Smooth muscle cell (in vitro differentiated cells): ENCODE data around the gene SERPINB12. TPM values are rescaled to one million over a fixed set of nuclear protein-coding genes. Genes with fewer than 3 reads are reported as not detected.

Source experiments
- DNase-seq: peaks from one replicate; lab custom pipeline; 2025; ENCODE audit not compliant: unreplicated experiment; lab: John Stamatoyannopoulos, UW
- H2AFZ ChIP-seq: fragments of 200-600 bp; sonication (generic); 2 replicates; pipeline ENCODE4 v1.6.0; 2016; ENCODE audit warnings: antibody characterized with exemption, low read depth, mild to moderate bottlenecking
- H3F3A ChIP-seq: fragments of 200-600 bp; sonication (generic); 2 replicates; pipeline ENCODE4 v1.6.0; 2017; ENCODE audit warnings: antibody characterized with exemption, low read depth
- H3K27ac ChIP-seq: fragments of 200-600 bp; sonication (generic); 2 replicates; pipeline ENCODE4 v1.5.1; 2016; ENCODE audit warnings: low read depth, mild to moderate bottlenecking
- H3K27me3 ChIP-seq: fragments of 200-600 bp; sonication (generic); 2 replicates; pipeline ENCODE4 v1.6.1; 2016; ENCODE audit warnings: low read depth, mild to moderate bottlenecking
- H3K36me3 ChIP-seq: fragments of 200-600 bp; sonication (generic); 2 replicates; pipeline ENCODE4 v1.5.1; 2016; ENCODE audit warnings: low read depth
- H3K4me1 ChIP-seq: fragments of 200-600 bp; sonication (generic); 2 replicates; pipeline ENCODE4 v1.5.1; 2016; ENCODE audit warnings: low read depth
- H3K4me2 ChIP-seq: fragments of 200-600 bp; sonication (generic); 2 replicates; pipeline ENCODE4 v1.6.0; 2016; ENCODE audit warnings: mild to moderate bottlenecking
- H3K4me3 ChIP-seq: fragments of 200-600 bp; sonication (generic); 2 replicates; pipeline ENCODE4 v1.5.1; 2016; ENCODE audit warnings: mild to moderate bottlenecking
- H3K79me2 ChIP-seq: fragments of 200-600 bp; sonication (generic); 2 replicates; pipeline ENCODE4 v1.6.0; 2016; ENCODE audit warnings: low read depth, mild to moderate bottlenecking
- H3K9ac ChIP-seq: fragments of 200-600 bp; sonication (generic); 2 replicates; pipeline ENCODE4 v1.6.0; 2016; ENCODE audit warnings: low read depth
- H3K9me3 ChIP-seq: fragments of 200-600 bp; sonication (generic); replicated peaks from 2 replicates; pipeline ENCODE4 v1.5.1; 2016; ENCODE audit warnings: low read depth
- H4K20me1 ChIP-seq: fragments of 200-600 bp; sonication (generic); 2 replicates; pipeline ENCODE4 v1.6.0; 2016; ENCODE audit warnings: low read depth
- CTCF ChIP-seq: fragments of 200-600 bp; sonication (generic); IDR thresholded peaks from 2 replicates; pipeline ENCODE4 v1.5.1; 2017; ENCODE audit warnings: borderline replicate concordance, mild to moderate bottlenecking, antibody characterized with exemption; ENCODE audit not compliant: insufficient read depth, poor library complexity, severe bottlenecking
- WGBS: methylation state at CpG from one replicate; pipeline ENCODE4 v1.1.7; 2016; ENCODE audit warnings: low lambda C conversion rate; 5-methylcytosine and 5-hydroxymethylcytosine counted together
- polyA plus RNA-seq: library from polyadenylated mRNA; unstranded; fragments of >200 nt; fragmentation: Nextera tagmentation; extraction: Ambion mirVana; gene quantifications from 2 replicates; pipeline ENCODE4 v1.2.1, GENCODE V29; 2016
- total RNA-seq: library from RNA; depleted of rRNA; stranded (reverse); fragments of >200 nt; gene quantifications from 2 replicates; pipeline ENCODE4 v1.2.3, GENCODE V29; 2014

SERPINB12 gene
- total RNA-seq, result 16.4 and 17.0 TPM in 2 replicates
- 0.27 and 1.3 TPM in 2 replicates for polyA plus RNA-seq

DNA sequence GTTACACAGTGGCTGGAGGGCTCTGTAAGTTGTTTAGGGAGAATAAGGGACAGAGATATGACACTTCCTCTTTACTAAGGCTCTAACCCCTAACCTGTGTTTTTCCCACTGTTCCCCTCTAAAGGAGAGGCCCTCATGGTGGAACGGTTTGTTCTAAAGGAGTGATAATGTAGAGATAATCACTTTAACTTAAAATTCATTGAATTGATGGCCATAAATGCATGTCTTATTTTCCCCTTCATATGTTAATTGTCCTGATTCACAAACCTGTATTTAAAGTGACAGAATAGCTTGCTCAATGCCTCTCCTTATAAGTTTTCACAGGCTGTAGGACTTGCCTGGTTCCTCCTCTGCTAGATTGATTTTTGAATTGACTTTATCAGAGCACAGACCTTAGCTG lies at the start of gene SERPINB12:
SERPINB12 (plus strand) TSS at position 301 of the 400 bp plus-strand sequence. CDS start 13,791 bp downstream, outside the sequence.
- Histone ChIP-seq H3F3A (no peaks in the 10 kb centered on the region), H3K4me1 (no peaks in the 10 kb centered on the region), H3K79me2 (no peaks in the 10 kb centered on the region), H3K27me3 (no peaks in the 10 kb centered on the region), H3K9me3 (no peaks in the 10 kb centered on the region), H3K36me3 (no peaks in the 10 kb centered on the region), H3K9ac (no peak within 1 kb of the TSS), H2AFZ (no peak within 1 kb of the TSS), H3K4me3 (no peak within 1 kb of the TSS), H3K4me2 (no peak within 1 kb of the TSS), H4K20me1 (no peaks in the 10 kb centered on the region), H3K27ac (no peak within 1 kb of the TSS)
- TF ChIP-seq CTCF, result no peak
- whole genome bisulfite sequencing, result 63% methylated on average over 1 of the region's 1 CpG
- no peak for DNase-seq

DNA sequence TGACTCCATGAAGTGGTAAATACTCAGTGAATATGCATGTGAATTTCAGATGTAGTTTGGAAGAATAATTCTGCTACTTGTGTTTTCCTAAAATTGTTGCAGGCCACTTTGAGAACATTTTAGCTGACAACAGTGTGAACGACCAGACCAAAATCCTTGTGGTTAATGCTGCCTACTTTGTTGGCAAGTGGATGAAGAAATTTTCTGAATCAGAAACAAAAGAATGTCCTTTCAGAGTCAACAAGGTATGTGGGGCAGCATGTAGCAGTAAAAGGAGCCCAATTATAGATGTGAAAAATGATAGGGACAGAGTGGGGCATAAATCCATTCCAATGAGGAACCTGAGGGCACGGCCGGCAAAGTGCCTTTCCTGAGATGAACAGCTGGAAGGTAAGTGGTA lies 49.3 kb upstream of the SERPINB12 start:
- no peak overlapping the region for H2AFZ ChIP-seq
- no peaks in the 10 kb centered on the region for H3K4me1 ChIP-seq
- no peak overlapping the region for H3K9ac ChIP-seq
- no peak for DNase-seq
- no peaks in the 10 kb centered on the region for H3K79me2 ChIP-seq
- no peaks in the 10 kb centered on the region for H3K36me3 ChIP-seq
- H3K27me3 ChIP-seq, result no peaks in the 10 kb centered on the region
- TF ChIP-seq CTCF, result no peak
- no peak overlapping the region for H3K4me2 ChIP-seq
- H3K27ac ChIP-seq, result no peak overlapping the region
- no peak overlapping the region for H3K4me3 ChIP-seq
- WGBS, result 82% methylated on average over 3 of the region's 3 CpGs
- H3F3A ChIP-seq, result no peaks in the 10 kb centered on the region
- H4K20me1 ChIP-seq, result no peaks in the 10 kb centered on the region
- no peaks in the 10 kb centered on the region for H3K9me3 ChIP-seq

GRCh38 chr18:63495675-63496074 lies 46.5 kb upstream of the SERPINB12 start:
- 89% methylated on average over 2 of the region's 2 CpGs for WGBS

More at GRCh38 chr18:63495675-63496074, 46.5 kb upstream of the SERPINB12 start:
- H4K20me1 ChIP-seq, result no peaks in the 10 kb centered on the region
- no peaks in the 10 kb centered on the region for H3K9me3 ChIP-seq
- H3K9ac ChIP-seq, result no peak overlapping the region
- H3K4me1 ChIP-seq, result no peaks in the 10 kb centered on the region
- TF ChIP-seq CTCF, result no peak
- H2AFZ ChIP-seq, result no peak overlapping the region
- H3K4me2 ChIP-seq, result no peak overlapping the region
- H3F3A ChIP-seq, result no peaks in the 10 kb centered on the region
- DNase-seq, result no peak
- no peaks in the 10 kb centered on the region for H3K79me2 ChIP-seq
- no peak overlapping the region for H3K27ac ChIP-seq
- H3K36me3 ChIP-seq, result no peaks in the 10 kb centered on the region
- no peaks in the 10 kb centered on the region for H3K27me3 ChIP-seq
- H3K4me3 ChIP-seq, result no peak overlapping the region
